PC-3 (cell line): Measurements from ENCODE around the gene TUBB2B. TPM values are rescaled to one million over a fixed set of nuclear protein-coding genes. Genes with fewer than 3 reads are reported as not detected.

Source experiments
- ATAC-seq: fragments of 200-7000 bp; cut with Tn5 transposase; 2 replicates; pipeline ENCODE4 v1.9.1; 2020; ENCODE audit warnings: mild to moderate bottlenecking, moderate library complexity
- BruUV-seq: library from RNA; stranded (reverse); fragments of 400-500 nt; replicated peaks from 2 replicates; lab custom pipeline; 2021; lab: Mats Ljungman, UMichigan
- CTCF ChIA-PET: fragments of 300-600 bp; sonication (Branson Sonifier 250); formaldehyde crosslinking; loops from one replicate; lab custom pipeline; 2022; ENCODE audit warnings: antibody characterized with exemption; lab: Charles Lee
- POLR2A ChIA-PET: fragments of 300-600 bp; sonication (Branson Sonifier 250); formaldehyde crosslinking; loops from one replicate; lab custom pipeline; 2022; ENCODE audit warnings: antibody characterized with exemption; ENCODE audit not compliant: unreplicated experiment; lab: Charles Lee
- DNase-seq: peaks from one replicate; pipeline ENCODE4 v3.0.0-alpha.2; 2015
- H2AFZ ChIP-seq: fragments of 300-600 bp; sonication (generic); 2 replicates; pipeline ENCODE4 v1.6.0; 2016; ENCODE audit warnings: antibody characterized with exemption, low read length
- H3F3A ChIP-seq: fragments of 300-600 bp; sonication (generic); one replicate; pipeline ENCODE4 v1.6.0; 2017; ENCODE audit warnings: antibody characterized with exemption, low read length, control low read depth, mild to moderate bottlenecking; ENCODE audit not compliant: unreplicated experiment
- H3K27ac ChIP-seq: fragments of 300-600 bp; sonication (generic); 2 replicates; pipeline ENCODE4 v1.5.1; 2016; ENCODE audit warnings: mild to moderate bottlenecking, low read length
- H3K27me3 ChIP-seq: fragments of 300-600 bp; sonication (generic); 2 replicates; pipeline ENCODE4 v1.6.1; 2016; ENCODE audit warnings: low read length, mixed read lengths
- H3K36me3 ChIP-seq: fragments of 300-600 bp; sonication (generic); 2 replicates; pipeline ENCODE4 v1.6.1; 2016; ENCODE audit warnings: low read depth, mixed run types, low read length, mixed read lengths
- H3K4me1 ChIP-seq: fragments of 300-600 bp; sonication (generic); 2 replicates; pipeline ENCODE4 v1.5.1; 2016; ENCODE audit warnings: low read length; ENCODE audit not compliant: insufficient read depth
- H3K4me2 ChIP-seq: fragments of 300-600 bp; sonication (generic); 2 replicates; pipeline ENCODE4 v1.6.0; 2016; ENCODE audit warnings: low read length
- H3K4me3 ChIP-seq: fragments of 300-600 bp; sonication (generic); 2 replicates; pipeline ENCODE4 v1.5.1; 2016; ENCODE audit warnings: mild to moderate bottlenecking, low read length, mixed read lengths
- H3K79me2 ChIP-seq: fragments of 300-600 bp; sonication (generic); 2 replicates; pipeline ENCODE4 v1.6.1; 2017; ENCODE audit warnings: low read length, mixed read lengths
- H3K9ac ChIP-seq: fragments of 300-600 bp; sonication (generic); 2 replicates; pipeline ENCODE4 v1.6.0; 2016; ENCODE audit warnings: mild to moderate bottlenecking, low read length
- H3K9me2 ChIP-seq: fragments of 300-600 bp; sonication (generic); replicated peaks from 2 replicates; pipeline ENCODE4 v1.6.1; 2016; ENCODE audit warnings: mixed run types, low read length, mixed read lengths
- H3K9me3 ChIP-seq: fragments of 300-600 bp; sonication (generic); 2 replicates; pipeline ENCODE4 v1.6.1; 2016; ENCODE audit warnings: low read length, mixed read lengths
- H4K20me1 ChIP-seq: fragments of 300-600 bp; sonication (generic); 2 replicates; pipeline ENCODE4 v1.6.1; 2016; ENCODE audit warnings: low read length, mixed read lengths
- CTCF ChIP-seq: fragments of 300-600 bp; sonication (generic); conservative IDR thresholded peaks from 2 replicates; pipeline ENCODE4 v1.5.1; 2017; ENCODE audit warnings: antibody characterized with exemption, low read depth, mild to moderate bottlenecking, low read length
- EZH2 ChIP-seq: fragments of 300-600 bp; sonication (generic); IDR thresholded peaks from one replicate; pipeline ENCODE4 v1.6.1; 2017; ENCODE audit warnings: antibody characterized with exemption, mild to moderate bottlenecking, low read length; ENCODE audit not compliant: unreplicated experiment
- EZH2phosphoT487 ChIP-seq: fragments of 300-600 bp; sonication (generic); IDR thresholded peaks from 2 replicates; pipeline ENCODE4 v1.6.1; 2018; ENCODE audit warnings: mild to moderate bottlenecking, antibody characterized with exemption, low read length, borderline replicate concordance
- intact Hi-C: fragments of 100-400 bp; cut with micrococcal nuclease; formaldehyde crosslinking; loops from 2 replicates; pipeline ENCODE4 v1.9.0; 2023
- total RNA-seq: library from RNA; depleted of rRNA; stranded (reverse); fragments of >200 nt; gene quantifications from 2 replicates; pipeline ENCODE4 v1.2.3, GENCODE V29; 2014

The TUBB2B gene
- total RNA-seq, 1 experiment from 2014 or later: 6.5 TPM

DNA sequence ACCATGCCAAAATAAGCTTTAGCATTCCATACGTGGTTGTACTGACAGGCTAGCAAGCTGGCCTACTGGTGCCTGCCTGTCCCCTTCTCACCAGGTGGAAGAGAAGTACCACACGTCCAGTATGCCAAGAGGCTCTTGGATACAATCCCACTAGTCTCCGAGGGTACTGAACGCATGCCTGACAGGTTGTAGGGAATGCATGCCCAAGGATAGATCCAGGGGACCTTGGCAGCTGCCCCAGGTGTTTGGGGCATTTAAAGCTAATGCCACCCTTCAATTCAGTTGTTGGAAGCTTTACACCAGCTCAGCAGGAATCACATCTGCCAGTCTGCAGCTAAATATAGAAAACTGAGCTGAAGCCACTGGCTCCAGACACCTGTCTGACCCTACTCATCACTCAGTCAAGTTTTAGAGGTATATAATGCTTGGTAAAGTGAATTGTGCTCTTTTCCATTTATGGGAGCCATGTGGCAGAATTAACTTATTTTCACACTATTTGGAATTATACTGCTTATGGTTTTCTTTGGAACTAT is 4.9 kb downstream of the TUBB2B start:
- ATAC-seq (no peak), DNase-seq (no peak)
- Histone ChIP-seq H3K27ac (no peak overlapping the region), H2AFZ (no peak overlapping the region), H3K9ac (no peak overlapping the region), H3K36me3 (no peaks in the 10 kb centered on the region), H3K4me3 (no peak overlapping the region), H3K9me2 (no peaks in the 10 kb centered on the region), H3K4me1 (peaks cover 11% of the 10 kb centered on the region; the same call in 1 of the 2 replicates), H4K20me1 (no peaks in the 10 kb centered on the region), H3K79me2 (no peaks in the 10 kb centered on the region), H3K9me3 (no peaks in the 10 kb centered on the region), H3F3A (no peaks in the 10 kb centered on the region), H3K4me2 (no peak overlapping the region), H3K27me3 (peaks cover 31% of the 10 kb centered on the region)
- ChIA-PET POLR2A (no interaction called here), CTCF (no interaction called here)
- no peak for TF ChIP-seq CTCF
- no peak for TF ChIP-seq EZH2phosphoT487
- TF ChIP-seq EZH2: no peak
- no TSS peak for BruUV-seq
- intact Hi-C loops: no loop called here

DNA sequence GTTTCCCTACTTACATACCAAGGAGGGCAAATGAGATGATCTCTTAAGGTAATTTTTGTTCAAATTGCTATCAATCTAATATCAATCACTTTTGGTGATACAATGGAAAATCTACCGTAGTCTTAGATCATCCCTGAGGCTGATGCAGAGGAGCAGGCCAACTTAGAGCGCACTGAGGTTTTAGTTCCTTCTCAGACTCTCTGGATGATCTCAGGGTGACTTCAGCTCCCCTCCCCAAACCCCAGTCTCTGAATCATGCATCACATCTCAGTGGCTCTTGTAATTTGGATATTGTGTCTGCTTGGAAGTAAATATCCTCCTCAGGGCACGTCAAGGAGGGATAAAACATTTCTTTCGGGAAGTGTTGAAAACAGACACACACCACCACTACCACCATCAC is 5.9 kb downstream of the TUBB2B start:
- H3K36me3 ChIP-seq: no peaks in the 10 kb centered on the region
- CTCF ChIA-PET: interaction anchor here (0.6 kb wide), 1 partner anchor 96 kb away, joined by 9 read pairs; no protein-coding TSS in a partner anchor
- no peak overlapping the region for H3K27ac ChIP-seq
- ATAC-seq (no peak), DNase-seq (no peak)
- no peak overlapping the region for H2AFZ ChIP-seq
- H3F3A ChIP-seq: no peaks in the 10 kb centered on the region
- no peaks in the 10 kb centered on the region for H3K9me2 ChIP-seq
- peaks cover 2% of the 10 kb centered on the region; the same call in 1 of the 2 replicates for H3K4me1 ChIP-seq
- no peaks in the 10 kb centered on the region for H4K20me1 ChIP-seq
- H3K9me3 ChIP-seq: no peaks in the 10 kb centered on the region
- POLR2A ChIA-PET: no interaction called here
- TF ChIP-seq EZH2 (no peak), EZH2phosphoT487 (no peak), CTCF (no peak)
- no TSS peak for BruUV-seq
- no peak overlapping the region for H3K4me3 ChIP-seq
- H3K79me2 ChIP-seq: no peaks in the 10 kb centered on the region
- intact Hi-C loops: no loop called here
- peaks cover 21% of the 10 kb centered on the region for H3K27me3 ChIP-seq
- H3K9ac ChIP-seq: no peak overlapping the region
- H3K4me2 ChIP-seq: no peak overlapping the region

DNA sequence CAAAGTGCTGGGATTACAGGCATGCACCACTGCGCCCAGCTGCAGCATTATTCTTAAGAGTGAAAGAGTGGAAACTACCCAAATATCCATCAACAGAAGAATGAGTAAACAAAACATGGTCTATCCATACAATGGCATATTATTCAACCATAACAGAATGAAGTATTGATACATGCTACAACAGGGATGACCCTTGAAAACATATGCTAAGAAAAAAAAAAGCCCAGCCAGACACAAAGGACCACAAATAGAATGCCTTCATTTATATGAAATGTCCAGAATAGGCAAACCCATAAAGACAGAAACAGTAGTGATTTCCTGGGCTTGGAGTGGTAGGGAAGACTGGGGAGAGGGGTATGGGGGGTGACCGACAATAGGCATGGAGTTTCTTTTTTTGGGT is 7.1 kb downstream of the TUBB2B start:
- POLR2A ChIA-PET: no interaction called here
- no TSS peak for BruUV-seq
- Histone ChIP-seq H3F3A (no peaks in the 10 kb centered on the region), H3K4me1 (no peaks in the 10 kb centered on the region), H3K9me2 (no peaks in the 10 kb centered on the region), H4K20me1 (no peaks in the 10 kb centered on the region), H3K27ac (no peak overlapping the region), H3K4me3 (no peak overlapping the region), H2AFZ (no peak overlapping the region), H3K4me2 (no peak overlapping the region), H3K79me2 (no peaks in the 10 kb centered on the region), H3K27me3 (peaks cover 12% of the 10 kb centered on the region; the same call in 1 of the 2 replicates), H3K36me3 (no peaks in the 10 kb centered on the region), H3K9ac (no peak overlapping the region), H3K9me3 (no peaks in the 10 kb centered on the region)
- ATAC-seq: no peak
- no peak for DNase-seq
- intact Hi-C loops: no loop called here
- CTCF ChIA-PET: no interaction called here
- TF ChIP-seq EZH2 (no peak), EZH2phosphoT487 (no peak), CTCF (no peak)
